HEK293 (cell line): Measurements from ENCODE around the gene ACOT7.

ENCODE experiments used
- CTCF ChIA-PET: fragments of 350-600 bp; formaldehyde crosslinking; extraction: SDS; loops from one replicate; lab custom pipeline; 2021; ENCODE audit warnings: antibody characterized with exemption; lab: Yijun Ruan, JAX
- POLR2A ChIA-PET: fragments of 300-600 bp; formaldehyde crosslinking; extraction: SDS; loops from one replicate; lab custom pipeline; 2020; ENCODE audit warnings: antibody characterized with exemption, inconsistent platforms; lab: Yijun Ruan, JAX
- H3K27ac ChIP-seq: fragments of 200-500 bp; sonication (Bioruptor generic); 2 replicates; pipeline ENCODE4 v1.5.1; 2014; ENCODE audit warnings: low read depth, low read length, control low read depth, inconsistent platforms; ENCODE audit errors: extremely low read depth
- H3K36me3 ChIP-seq, 2 experiments: fragments of 200-500 bp in 1 of 2; sonication (Bioruptor generic) in 1 of 2; 1 replicate in 1 of 2; 2 replicates in 1 of 2; pipeline ENCODE4 v1.5.1; 2014 to 2017; ENCODE audit warnings: inconsistent platforms in 2 of 2, low read length in 2 of 2; ENCODE audit not compliant: control insufficient read depth in 2 of 2, insufficient read depth in 1 of 2
- H3K4me1 ChIP-seq: fragments of 200-500 bp; sonication (Bioruptor generic); 2 replicates; pipeline ENCODE4 v1.5.1; 2014; ENCODE audit warnings: mild to moderate bottlenecking, low read length, inconsistent platforms; ENCODE audit not compliant: control insufficient read depth, insufficient read depth
- H3K4me3 ChIP-seq: 2 replicates; pipeline ENCODE4 v1.5.1; 2011; ENCODE audit warnings: low read depth, mild to moderate bottlenecking, control low read depth, low read length, moderate library complexity
- H3K9me3 ChIP-seq: fragments of 200-500 bp; sonication (Bioruptor generic); 2 replicates; pipeline ENCODE4 v1.5.1; 2014; ENCODE audit warnings: low read depth, low read length, inconsistent platforms; ENCODE audit not compliant: control insufficient read depth, insufficient read depth
- BCL11B ChIP-seq: fragments of 450-650 bp; formaldehyde crosslinking; IDR thresholded peaks from 2 replicates; pipeline ENCODE4 v1.5.1; 2016; ENCODE audit warnings: low read depth, missing biosample characterization, missing genetic modification characterization
- GFI1B ChIP-seq: fragments of 450-650 bp; formaldehyde crosslinking; IDR thresholded peaks from 2 replicates; pipeline ENCODE4 v1.5.1; 2016; ENCODE audit warnings: missing biosample characterization, missing genetic modification characterization
- PRDM6 ChIP-seq: fragments of 450-650 bp; formaldehyde crosslinking; IDR thresholded peaks from 2 replicates; pipeline ENCODE4 v1.5.1; 2017; ENCODE audit warnings: missing biosample characterization, missing genetic modification characterization
- SP2 ChIP-seq: fragments of 450-650 bp; formaldehyde crosslinking; IDR thresholded peaks from 2 replicates; pipeline ENCODE4 v1.5.1; 2016; ENCODE audit warnings: missing biosample characterization, missing genetic modification characterization
- ZBTB49 ChIP-seq: fragments of 450-650 bp; formaldehyde crosslinking; IDR thresholded peaks from 2 replicates; pipeline ENCODE4 v1.5.1; 2016; ENCODE audit warnings: missing biosample characterization, missing genetic modification characterization, low read depth
- ZBTB7A ChIP-seq: fragments of 450-650 bp; formaldehyde crosslinking; IDR thresholded peaks from 2 replicates; pipeline ENCODE4 v1.5.1; 2016; ENCODE audit warnings: low read depth, missing biosample characterization, missing genetic modification characterization
- ZEB2 ChIP-seq: fragments of 450-650 bp; formaldehyde crosslinking; IDR thresholded peaks from 2 replicates; pipeline ENCODE4 v1.5.1; 2016; ENCODE audit warnings: missing biosample characterization, missing genetic modification characterization
- ZFHX2 ChIP-seq: fragments of 450-650 bp; formaldehyde crosslinking; conservative IDR thresholded peaks from 2 replicates; pipeline ENCODE4 v1.5.1; 2016; ENCODE audit warnings: missing biosample characterization, missing genetic modification characterization
- ZNF112 ChIP-seq: fragments of 450-650 bp; formaldehyde crosslinking; IDR thresholded peaks from 2 replicates; pipeline ENCODE4 v1.5.0; 2017; ENCODE audit warnings: missing biosample characterization, missing genetic modification characterization
- ZNF157 ChIP-seq: fragments of 450-650 bp; formaldehyde crosslinking; IDR thresholded peaks from 2 replicates; pipeline ENCODE4 v1.5.1; 2016; ENCODE audit warnings: missing biosample characterization, missing genetic modification characterization
- ZNF184 ChIP-seq: fragments of 450-650 bp; IDR thresholded peaks from 2 replicates; pipeline ENCODE4 v1.5.1; 2018; ENCODE audit warnings: missing biosample characterization, mild to moderate bottlenecking, missing genetic modification characterization
- ZNF19 ChIP-seq: fragments of 450-650 bp; formaldehyde crosslinking; IDR thresholded peaks from 2 replicates; pipeline ENCODE4; 2016; ENCODE audit warnings: missing biosample characterization, missing genetic modification characterization, low read depth
- ZNF248 ChIP-seq: fragments of 450-650 bp; formaldehyde crosslinking; IDR thresholded peaks from 2 replicates; pipeline ENCODE4 v1.5.1; 2017; ENCODE audit warnings: missing biosample characterization, missing genetic modification characterization
- ZNF302 ChIP-seq: fragments of 450-650 bp; formaldehyde crosslinking; IDR thresholded peaks from 2 replicates; pipeline ENCODE4 v1.5.1; 2016; ENCODE audit warnings: missing biosample characterization, missing genetic modification characterization, low read depth
- ZNF341 ChIP-seq: fragments of 450-650 bp; formaldehyde crosslinking; IDR thresholded peaks from 2 replicates; pipeline ENCODE4; 2016; ENCODE audit warnings: low read depth, missing biosample characterization, missing genetic modification characterization
- ZNF362 ChIP-seq: fragments of 450-650 bp; formaldehyde crosslinking; IDR thresholded peaks from 2 replicates; pipeline ENCODE4 v1.5.1; 2016; ENCODE audit warnings: missing biosample characterization, missing genetic modification characterization
- ZNF423 ChIP-seq: fragments of 450-650 bp; formaldehyde crosslinking; IDR thresholded peaks from 2 replicates; pipeline ENCODE4 v1.5.1; 2016; ENCODE audit warnings: missing biosample characterization, missing genetic modification characterization
- ZNF449 ChIP-seq: fragments of 450-650 bp; formaldehyde crosslinking; IDR thresholded peaks from 2 replicates; pipeline ENCODE4 v1.5.1; 2017; ENCODE audit warnings: missing biosample characterization, mild to moderate bottlenecking, missing genetic modification characterization, moderate library complexity
- ZNF473 ChIP-seq: fragments of 450-650 bp; formaldehyde crosslinking; IDR thresholded peaks from 2 replicates; pipeline ENCODE4 v1.5.1; 2017; ENCODE audit warnings: missing biosample characterization, missing genetic modification characterization
- ZNF48 ChIP-seq: fragments of 450-650 bp; formaldehyde crosslinking; IDR thresholded peaks from 2 replicates; pipeline ENCODE4 v1.5.1; 2016; ENCODE audit warnings: missing biosample characterization, missing genetic modification characterization
- ZNF549 ChIP-seq: fragments of 450-650 bp; IDR thresholded peaks from 2 replicates; pipeline ENCODE4 v1.5.1; 2018; ENCODE audit warnings: missing biosample characterization, missing genetic modification characterization, mild to moderate bottlenecking, inconsistent platforms, moderate library complexity
- ZNF580 ChIP-seq: fragments of 450-650 bp; formaldehyde crosslinking; IDR thresholded peaks from 2 replicates; pipeline ENCODE4 v1.5.1; 2016; ENCODE audit warnings: missing biosample characterization, missing genetic modification characterization
- ZNF585B ChIP-seq: fragments of 450-650 bp; formaldehyde crosslinking; IDR thresholded peaks from 2 replicates; pipeline ENCODE4 v1.5.1; 2016; ENCODE audit warnings: missing biosample characterization, missing genetic modification characterization
- ZNF624 ChIP-seq: fragments of 450-650 bp; formaldehyde crosslinking; IDR thresholded peaks from 2 replicates; pipeline ENCODE4 v1.5.1; 2017; ENCODE audit warnings: missing biosample characterization, missing genetic modification characterization
- ZNF658 ChIP-seq: fragments of 450-650 bp; formaldehyde crosslinking; IDR thresholded peaks from 2 replicates; pipeline ENCODE4; 2016; ENCODE audit warnings: missing biosample characterization, missing genetic modification characterization
- ZNF660 ChIP-seq: fragments of 450-650 bp; IDR thresholded peaks from 2 replicates; pipeline ENCODE4 v1.5.1; 2018; ENCODE audit warnings: missing biosample characterization, mild to moderate bottlenecking, missing genetic modification characterization
- ZNF830 ChIP-seq: fragments of 450-650 bp; IDR thresholded peaks from 2 replicates; pipeline ENCODE4 v1.5.0; 2018; ENCODE audit warnings: missing biosample characterization, missing genetic modification characterization, low read depth, mild to moderate bottlenecking, moderate library complexity
- ZSCAN18 ChIP-seq: fragments of 450-650 bp; formaldehyde crosslinking; IDR thresholded peaks from 2 replicates; pipeline ENCODE4 v1.5.1; 2016; ENCODE audit warnings: missing biosample characterization, missing genetic modification characterization
- ZSCAN23 ChIP-seq: fragments of 450-650 bp; formaldehyde crosslinking; IDR thresholded peaks from 2 replicates; pipeline ENCODE4 v1.5.1; 2016; ENCODE audit warnings: missing biosample characterization, missing genetic modification characterization

ACOT7 gene

GRCh38 chr1:6423321-6423999 is 29.9 kb upstream of the ACOT7 start (continued):
- TF ChIP-seq PRDM6 (tag by site-specific recombination) (no peak), ZNF184 (tag by site-specific recombination) (no peak), ZSCAN23 (tag by site-specific recombination) (no peak), ZSCAN18 (tag by site-specific recombination) (no peak), ZNF658 (tag by site-specific recombination) (no peak), ZNF473 (tag by site-specific recombination) (no peak), SP2 (peak; percentile 82), ZNF549 (tag by site-specific recombination) (no peak), ZNF112 (tag by site-specific recombination) (no peak), ZNF423 (tag by site-specific recombination) (0 out of 2 replicates have a peak, but pooled peaks have one; percentile 14)

- TF ChIP-seq ZNF624 (tag by site-specific recombination) (no peak), ZBTB7A (tag by site-specific recombination) (no peak), ZNF830 (tag by site-specific recombination) (no peak), ZEB2 (tag by site-specific recombination) (no peak), ZNF19 (no peak), ZNF580 (tag by site-specific recombination) (no peak), ZNF449 (tag by site-specific recombination) (no peak), ZNF248 (tag by site-specific recombination) (no peak), ZNF48 (no peak), ZNF302 (tag by site-specific recombination) (no peak), ZBTB49 (tag by site-specific recombination) (no peak), ZNF157 (tag by site-specific recombination) (no peak), ZNF585B (tag by site-specific recombination) (no peak), ZNF660 (tag by site-specific recombination) (no peak), ZNF362 (tag by site-specific recombination) (no peak), ZFHX2 (tag by site-specific recombination) (no peak), BCL11B (no peak), GFI1B (tag by site-specific recombination) (no peak), ZNF341 (tag by site-specific recombination) (no peak)
- H3K27ac ChIP-seq, result no peak overlapping the region
- H3K4me3 ChIP-seq, result no peak overlapping the region
- POLR2A ChIA-PET, result interaction anchor here (1.0 kb wide), 1 partner anchor 29 kb away, joined by 3 read pairs; no protein-coding TSS in a partner anchor
- H3K36me3 ChIP-seq, result no peaks in the 10 kb centered on the region
- H3K4me1 ChIP-seq, result no peaks in the 10 kb centered on the region; the same call in 1 of the 2 replicates
- H3K9me3 ChIP-seq, result no peaks in the 10 kb centered on the region
- CTCF ChIA-PET, result interaction anchor here (0.7 to 6.5 kb wide), 7 partner anchors 9 to 224 kb away, joined by 3 to 117 read pairs (median 10); no protein-coding TSS in a partner anchor
Observed at GRCh38 chr1:6421266-6421665, 27.7 kb upstream of the ACOT7 start.
